HFFc6 (cell line): ENCODE measurements around the gene ARHGAP10. TPM values are rescaled to one million over a fixed set of nuclear protein-coding genes. Genes with fewer than 3 reads are reported as not detected.

Experiments used
- DNase-seq: peaks from one replicate; pipeline ENCODE4 v3.0.0-alpha.2; 2018
- H3K27ac Mint-ChIP-seq: 2 replicates; pipeline ENCODE4 v1.8.0; 2020; ENCODE audit warnings: mild to moderate bottlenecking, mixed read lengths
- H3K27me3 Mint-ChIP-seq: 2 replicates; pipeline ENCODE4 v1.8.0; 2021; ENCODE audit warnings: mild to moderate bottlenecking, moderate library complexity, mixed read lengths; ENCODE audit not compliant: insufficient read depth
- H3K36me3 Mint-ChIP-seq: 2 replicates; pipeline ENCODE4 v1.8.0; 2021; ENCODE audit warnings: low read depth, mixed read lengths
- H3K4me1 Mint-ChIP-seq: 2 replicates; pipeline ENCODE4 v1.8.0; 2020; ENCODE audit warnings: low read depth, mixed read lengths
- H3K4me3 Mint-ChIP-seq: 2 replicates; pipeline ENCODE4 v1.8.0; 2020; ENCODE audit warnings: mild to moderate bottlenecking, moderate library complexity, mixed read lengths
- H3K9me3 Mint-ChIP-seq: 2 replicates; pipeline ENCODE4 v1.8.0; 2020; ENCODE audit warnings: mild to moderate bottlenecking, mixed read lengths
- total RNA-seq, 6 experiments: library from RNA; stranded (reverse); fragmentation: NEBNext Ultra II Directional; extraction: Animal tissue kit (Norgen Biotek cat#: 25700); gene quantifications; 2 replicates in 1 of 6; 3 replicates in 5 of 6; pipeline ENCODE4 v1.2.3, GENCODE V29; 2021
- TF ChIP-seq, protein P1 (sequence below): fragments of 200-600 bp; sonication (generic); IDR thresholded peaks from 2 replicates; pipeline ENCODE4 v1.5.0; 2021; ENCODE audit warnings: antibody characterized with exemption, mild to moderate bottlenecking

ARHGAP10 gene
- total RNA-seq, 6 experiments from 2014 or later: 31.1 to 37.1 (median 32.3) TPM

- Mint-ChIP-seq H3K4me1 (peaks cover 82% of the 10 kb centered on the region), H3K36me3 (no peaks in the 10 kb centered on the region), H3K4me3 (no peak overlapping the region), H3K27ac (no peak overlapping the region), H3K27me3 (no peaks in the 10 kb centered on the region), H3K9me3 (no peaks in the 10 kb centered on the region)
- TF ChIP-seq, protein P1, sequence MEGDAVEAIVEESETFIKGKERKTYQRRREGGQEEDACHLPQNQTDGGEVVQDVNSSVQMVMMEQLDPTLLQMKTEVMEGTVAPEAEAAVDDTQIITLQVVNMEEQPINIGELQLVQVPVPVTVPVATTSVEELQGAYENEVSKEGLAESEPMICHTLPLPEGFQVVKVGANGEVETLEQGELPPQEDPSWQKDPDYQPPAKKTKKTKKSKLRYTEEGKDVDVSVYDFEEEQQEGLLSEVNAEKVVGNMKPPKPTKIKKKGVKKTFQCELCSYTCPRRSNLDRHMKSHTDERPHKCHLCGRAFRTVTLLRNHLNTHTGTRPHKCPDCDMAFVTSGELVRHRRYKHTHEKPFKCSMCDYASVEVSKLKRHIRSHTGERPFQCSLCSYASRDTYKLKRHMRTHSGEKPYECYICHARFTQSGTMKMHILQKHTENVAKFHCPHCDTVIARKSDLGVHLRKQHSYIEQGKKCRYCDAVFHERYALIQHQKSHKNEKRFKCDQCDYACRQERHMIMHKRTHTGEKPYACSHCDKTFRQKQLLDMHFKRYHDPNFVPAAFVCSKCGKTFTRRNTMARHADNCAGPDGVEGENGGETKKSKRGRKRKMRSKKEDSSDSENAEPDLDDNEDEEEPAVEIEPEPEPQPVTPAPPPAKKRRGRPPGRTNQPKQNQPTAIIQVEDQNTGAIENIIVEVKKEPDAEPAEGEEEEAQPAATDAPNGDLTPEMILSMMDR: no peak
- DNase-seq: no peak
Measured at GRCh38 chr4:147790412-147790811, 58.5 kb downstream of the ARHGAP10 start.

- no peak overlapping the region for H3K27ac Mint-ChIP-seq
Measured at GRCh38 chr4:147791341-147791740, 59.5 kb downstream of the ARHGAP10 start.

GRCh38 chr4:147791865-147792264, 60.0 kb downstream of the ARHGAP10 start:
- no peaks in the 10 kb centered on the region for H3K9me3 Mint-ChIP-seq
- H3K27ac Mint-ChIP-seq: no peak overlapping the region; the same call in 1 of the 2 replicates
- DNase-seq: no peak
- peaks cover 69% of the 10 kb centered on the region for H3K4me1 Mint-ChIP-seq
- H3K36me3 Mint-ChIP-seq: no peaks in the 10 kb centered on the region
- no peak overlapping the region for H3K4me3 Mint-ChIP-seq
- no peaks in the 10 kb centered on the region for H3K27me3 Mint-ChIP-seq
- TF ChIP-seq, protein P1: no peak

More at GRCh38 chr4:147791341-147791740, 59.5 kb downstream of the ARHGAP10 start:
- no peak for DNase-seq
- Mint-ChIP-seq H3K27me3 (no peaks in the 10 kb centered on the region), H3K4me3 (no peak overlapping the region), H3K4me1 (peaks cover 72% of the 10 kb centered on the region), H3K9me3 (no peaks in the 10 kb centered on the region), H3K36me3 (no peaks in the 10 kb centered on the region)
- TF ChIP-seq, protein P1: no peak

- Mint-ChIP-seq H3K4me3 (peak overlapping the region; percentile 35; the same call in 1 of the 2 replicates), H3K36me3 (peaks cover 7% of the 10 kb centered on the region), H3K4me1 (peaks cover 65% of the 10 kb centered on the region), H3K9me3 (no peaks in the 10 kb centered on the region), H3K27me3 (no peaks in the 10 kb centered on the region), H3K27ac (peak overlapping the region; percentile 59)
- TF ChIP-seq, protein P1: no peak
- no peak for DNase-seq
Measured at GRCh38 chr4:147793569-147794313, 61.9 kb downstream of the ARHGAP10 start.

DNA sequence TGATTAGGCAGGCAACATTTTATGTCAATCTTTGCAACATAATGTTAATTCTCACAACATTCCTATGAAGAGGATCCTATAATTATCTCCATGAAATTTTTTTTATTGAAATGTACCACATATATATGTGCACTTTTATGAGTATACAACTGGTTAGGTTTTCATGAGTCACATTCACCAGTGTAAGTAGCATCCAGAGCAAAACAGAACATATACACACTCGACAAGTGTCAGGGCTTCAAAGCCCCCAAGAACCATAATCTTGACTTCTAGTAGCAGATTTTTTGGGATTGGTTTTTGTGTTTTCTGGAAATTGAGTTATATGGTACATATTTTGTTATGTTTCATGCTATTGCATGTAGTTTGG, 62.4 kb downstream of the ARHGAP10 start:
- Mint-ChIP-seq H3K36me3 (peaks cover 7% of the 10 kb centered on the region), H3K4me3 (no peak overlapping the region; the same call in 1 of the 2 replicates), H3K4me1 (peaks cover 63% of the 10 kb centered on the region), H3K27ac (peak overlapping the region; percentile 59; the same call in 1 of the 2 replicates), H3K9me3 (no peaks in the 10 kb centered on the region), H3K27me3 (no peaks in the 10 kb centered on the region)
- no peak for DNase-seq
- TF ChIP-seq, protein P1: no peak
